Breast epithelium (tissue), 3 donors: Measurements from ENCODE around the gene KRTAP24-1.

Experiments used
- POLR2A ChIP-seq: fragments of 450-650 bp; IDR thresholded peaks from one replicate; pipeline ENCODE4 v1.6.1; 2016; ENCODE audit warnings: antibody characterized with exemption, mild to moderate bottlenecking, moderate library complexity
- POLR2AphosphoS5 ChIP-seq, 3 donors: sonication (generic); formaldehyde crosslinking; IDR thresholded peaks; one replicate each; pipeline ENCODE4 v1.6.1; 2017; ENCODE audit warnings: antibody characterized with exemption in 3 of 3
- TF ChIP-seq, protein P1 (sequence below), 3 donors: fragments of 450-650 bp; IDR thresholded peaks; one replicate each; pipeline ENCODE4 v1.5.1; 2016 to 2017; ENCODE audit warnings: antibody characterized with exemption in 3 of 3, mild to moderate bottlenecking in 3 of 3, moderate library complexity in 3 of 3

DNA sequence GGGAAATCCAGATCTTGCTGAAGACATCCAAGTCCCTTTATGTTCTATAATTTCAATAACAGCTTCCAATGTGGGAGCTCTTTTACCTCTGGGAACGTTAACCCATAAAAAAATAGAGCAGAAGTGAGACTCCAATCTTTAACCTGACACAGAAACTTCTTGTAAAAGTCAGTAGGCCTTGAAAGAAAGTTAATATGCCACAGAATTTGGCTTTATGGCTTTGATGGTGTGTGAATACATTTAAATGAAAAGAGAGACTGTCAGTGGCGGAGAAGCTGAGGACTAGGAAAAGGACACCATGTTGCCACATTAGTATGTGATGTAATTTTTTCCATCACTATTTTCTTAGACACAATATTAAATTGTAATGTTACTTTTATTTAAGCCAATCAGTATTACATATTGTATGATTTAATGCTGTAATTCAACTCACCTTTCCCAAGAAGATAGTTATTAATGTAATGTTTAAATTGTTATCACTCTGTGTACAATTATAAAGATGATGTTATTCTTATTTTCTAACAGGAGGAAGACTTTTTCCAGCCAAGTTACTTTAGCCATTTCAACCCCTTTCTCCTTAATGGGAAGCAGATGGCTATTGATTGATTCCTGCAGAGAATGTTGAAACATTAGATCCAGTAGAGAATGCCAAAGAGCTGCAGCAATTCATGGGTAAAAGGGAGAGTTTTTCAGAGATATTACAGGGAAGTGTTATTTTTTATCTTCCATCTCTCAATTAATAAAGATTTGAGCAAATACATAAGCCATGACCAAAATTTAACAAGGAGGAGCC, 49.3 kb downstream of the KRTAP24-1 start:
- TF ChIP-seq, protein P1, sequence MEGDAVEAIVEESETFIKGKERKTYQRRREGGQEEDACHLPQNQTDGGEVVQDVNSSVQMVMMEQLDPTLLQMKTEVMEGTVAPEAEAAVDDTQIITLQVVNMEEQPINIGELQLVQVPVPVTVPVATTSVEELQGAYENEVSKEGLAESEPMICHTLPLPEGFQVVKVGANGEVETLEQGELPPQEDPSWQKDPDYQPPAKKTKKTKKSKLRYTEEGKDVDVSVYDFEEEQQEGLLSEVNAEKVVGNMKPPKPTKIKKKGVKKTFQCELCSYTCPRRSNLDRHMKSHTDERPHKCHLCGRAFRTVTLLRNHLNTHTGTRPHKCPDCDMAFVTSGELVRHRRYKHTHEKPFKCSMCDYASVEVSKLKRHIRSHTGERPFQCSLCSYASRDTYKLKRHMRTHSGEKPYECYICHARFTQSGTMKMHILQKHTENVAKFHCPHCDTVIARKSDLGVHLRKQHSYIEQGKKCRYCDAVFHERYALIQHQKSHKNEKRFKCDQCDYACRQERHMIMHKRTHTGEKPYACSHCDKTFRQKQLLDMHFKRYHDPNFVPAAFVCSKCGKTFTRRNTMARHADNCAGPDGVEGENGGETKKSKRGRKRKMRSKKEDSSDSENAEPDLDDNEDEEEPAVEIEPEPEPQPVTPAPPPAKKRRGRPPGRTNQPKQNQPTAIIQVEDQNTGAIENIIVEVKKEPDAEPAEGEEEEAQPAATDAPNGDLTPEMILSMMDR (IDR thresholded peaks at IDR 0.05): no peak
- no peak for TF ChIP-seq POLR2AphosphoS5 (IDR thresholded peaks at IDR 0.05)
- no peak for TF ChIP-seq POLR2A
